Heart right ventricle (tissue), 16 donors: ENCODE data around the gene PILRA. TPM values are rescaled to one million over a fixed set of nuclear protein-coding genes. Genes with fewer than 3 reads are reported as not detected.

Experiments used
- ATAC-seq, 8 donors: fragments of 200-7000 bp; cut with Tn5 transposase; one replicate each; pipeline ENCODE4 v1.9.1; 2020; ENCODE audit warnings: mild to moderate bottlenecking in 8 of 8, moderate library complexity in 8 of 8, moderate number of reproducible peaks in 1 of 8
- DNase-seq, 2 donors: peaks; one replicate each; pipeline ENCODE4 v3.0.0-alpha.2; 2020
- H3K27ac ChIP-seq, 10 donors: fragments of 200-600 bp; sonication (generic) in 2 of 10; one replicate each; pipeline versions ENCODE4 v1.5.0 to v1.8.0; 2020 to 2022; ENCODE audit warnings: mild to moderate bottlenecking in 3 of 10
- H3K27me3 ChIP-seq, 7 donors: fragments of 200-600 bp; one replicate each; pipeline ENCODE4 v1.8.0; 2021 to 2022; ENCODE audit warnings: mild to moderate bottlenecking in 2 of 7
- H3K36me3 ChIP-seq, 9 donors: fragments of 200-600 bp; sonication (generic) in 1 of 9; one replicate each; pipeline versions ENCODE4 v1.5.0 to v1.8.0; 2020 to 2022; ENCODE audit warnings: mild to moderate bottlenecking in 2 of 9
- H3K4me1 ChIP-seq, 9 donors: fragments of 200-600 bp; sonication (generic) in 1 of 9; one replicate each; pipeline versions ENCODE4 v1.5.0 to v1.8.0; 2020 to 2022; ENCODE audit warnings: mild to moderate bottlenecking in 4 of 9
- H3K4me3 ChIP-seq, 10 donors: fragments of 200-600 bp; sonication (generic) in 2 of 10; one replicate each; pipeline versions ENCODE4 v1.5.0 to v1.8.0; 2020 to 2022; ENCODE audit warnings: mild to moderate bottlenecking in 7 of 10, moderate library complexity in 2 of 10
- H3K9me3 ChIP-seq, 11 donors: fragments of 200-600 bp in 10 of 11; sonication (generic) in 2 of 11; one replicate each; pipeline versions ENCODE4 v1.5.0 to v1.8.0; 2013 to 2022; ENCODE audit warnings: mild to moderate bottlenecking in 2 of 11, control low read depth in 1 of 11, moderate library complexity in 1 of 11
- CTCF ChIP-seq, 9 donors: fragments of 200-600 bp; sonication (generic) in 2 of 9; IDR thresholded peaks; one replicate each; pipeline versions ENCODE4 v1.5.0 to v1.8.0; 2021 to 2022; ENCODE audit warnings: antibody characterized with exemption in 9 of 9, mild to moderate bottlenecking in 5 of 9, moderate library complexity in 1 of 9
- WGBS, 2 donors: extraction: QIAGEN DNeasy Blood & Tissue Kit; methylation state at CpG; one replicate each; pipeline ENCODE4 v1.1.7; 2013; ENCODE audit warnings: inconsistent platforms in 1 of 2; 5-methylcytosine and 5-hydroxymethylcytosine counted together
- intact Hi-C, 10 donors: fragments of 100-400 bp; cut with DNase I; formaldehyde crosslinking; loops; one replicate each; pipeline versions ENCODE4 v1.11.1 to v1.14.2; 2022
- polyA plus RNA-seq, 2 donors: library from polyadenylated mRNA; stranded (reverse); fragments of 200-250 nt; gene quantifications; one replicate each; pipeline ENCODE4 v1.2.3, GENCODE V29; 2013
- total RNA-seq, 10 donors: library from RNA; stranded (reverse); fragmentation: NEBNext Ultra II Directional in 3 of 10; extraction: Animal tissue kit (Norgen Biotek cat#: 25700) in 3 of 10; gene quantifications; one replicate each; pipeline versions ENCODE4 v1.2.1 to v1.2.4, GENCODE V29; 2021 to 2023
- donor health status: Arrhythmogenic right ventricular cardiomyopathy.
- donor health status: ischemic (EF 13 %, LVEDD 7.1; RV severe dilation, severe dysfunction).
- donor health status: healthy with polysubstance abuse.
- donor health status: DM: no; HTN: yes; CAD: no.
- donor health status: DM: no; HTN: no; CAD: no.
- donor health status: ischemic (EF 25% LVEDD 6.9; RV normal size, moderate dysfunction).
- donor health status: ischemic (EF 25% LVEDD 5.7; RV mildly dilated, moderate dysfunction).
- donor health status: healthy.
- donor health status: DM: yes; HTN: yes; CAD: no.
- donor health status: Ischemic cardiomyopathy.
- donor health status: ischemic (EF 35%, LVEDD 5.7; RV mildly dilated, moderate dysfunction).
- donor health status: nonischemic (EF 11% LVEDD 7.7; RV severe dilation, severe dysfunction).
- donor health status: DM: yes; HTN: yes; CAD: no.
- donor health status: PGD.
- donor health status: ischemic (EF 29% LVEDD 5.4; RV normal size, mild dysfunction).
- donor health status: nonischemic (EF 23%, LVEDD 6.1; RV moderate dilation, normal function).

The PILRA gene
- total and polyA plus RNA-seq, 12 donors = 1.1 to 12.4 (median 2.8) TPM

GRCh38 chr7:100418930-100419659 lies 45.8 kb downstream of the PILRA start:
- no peak overlapping the region for H3K27ac ChIP-seq
- H3K4me3 ChIP-seq = no peak overlapping the region
- intact Hi-C loops = no loop called here
- ATAC-seq (no peak), DNase-seq (no peak)
- no peaks in the 10 kb centered on the region for H3K9me3 ChIP-seq
- H3K27me3 ChIP-seq = no peaks in the 10 kb centered on the region
- WGBS, 2 donors = 84 to 89% methylated on average over 1 of the region's 1 CpG
- no peak for TF ChIP-seq CTCF (IDR thresholded peaks at IDR 0.05)
- peaks cover 0 to 6% (median 0%) of the 10 kb centered on the region in 9 donors for H3K36me3 ChIP-seq
- no peaks in the 10 kb centered on the region for H3K4me1 ChIP-seq

- H3K4me1 ChIP-seq = no peaks in the 10 kb centered on the region
- H3K9me3 ChIP-seq = no peaks in the 10 kb centered on the region
- ATAC-seq (no peak), DNase-seq (no peak)
- no peaks in the 10 kb centered on the region for H3K27me3 ChIP-seq
- no peak for TF ChIP-seq CTCF (IDR thresholded peaks at IDR 0.05)
- WGBS, 2 donors = 41 to 72% methylated on average over 1 of the region's 1 CpG
- no peak overlapping the region for H3K4me3 ChIP-seq
- no peak overlapping the region for H3K27ac ChIP-seq
- peaks cover 0 to 7% (median 0%) of the 10 kb centered on the region in 9 donors for H3K36me3 ChIP-seq
- intact Hi-C loops = no loop called here
Measured at GRCh38 chr7:100419660-100420226, 46.5 kb downstream of the PILRA start.

GRCh38 chr7:100423315-100423714 lies 50.0 kb downstream of the PILRA start:
- intact Hi-C loops = no loop called here
- DNase-seq (no peak), ATAC-seq (no peak)
- Histone ChIP-seq H3K27me3 (no peaks in the 10 kb centered on the region), H3K4me1 (peaks cover 0 to 9% (median 6%) of the 10 kb centered on the region in 9 donors), H3K27ac (no peak overlapping the region), H3K36me3 (peaks cover 0 to 8% (median 0%) of the 10 kb centered on the region in 9 donors), H3K9me3 (no peaks in the 10 kb centered on the region), H3K4me3 (no peak overlapping the region)
- no peak for TF ChIP-seq CTCF (IDR thresholded peaks at IDR 0.05)
- WGBS, 2 donors = 84 to 92% methylated on average over 6 of the region's 6 CpGs

GRCh38 chr7:100425347-100425746 lies 52.1 kb downstream of the PILRA start:
- TF ChIP-seq CTCF (IDR thresholded peaks at IDR 0.05) = no peak
- no peak overlapping the region for H3K27ac ChIP-seq
- peaks cover 0 to 8% (median 0%) of the 10 kb centered on the region in 9 donors for H3K36me3 ChIP-seq
- 31 to 74% methylated on average over 1 of the region's 1 CpG for WGBS, 2 donors
- no peak overlapping the region for H3K4me3 ChIP-seq
- intact Hi-C loops = no loop called here
- DNase-seq (no peak), ATAC-seq (no peak)
- peaks cover 1 to 12% (median 9%) of the 10 kb centered on the region in 9 donors for H3K4me1 ChIP-seq
- H3K9me3 ChIP-seq = no peaks in the 10 kb centered on the region
- no peaks in the 10 kb centered on the region for H3K27me3 ChIP-seq
